HFF-Myc (cell line): ENCODE measurements around the gene PRRX1.

Source experiments
- DNase-seq: peaks from one replicate; pipeline ENCODE4 v3.0.0-alpha.2; 2011; ENCODE audit warnings: low read depth; ENCODE audit errors: extremely low read depth
- H3K4me3 ChIP-seq: replicated peaks from 2 replicates; pipeline ENCODE4 v1.5.1; 2011; ENCODE audit warnings: low read depth, mild to moderate bottlenecking, control low read depth, low read length
- TF ChIP-seq, protein P1 (sequence below): IDR thresholded peaks from 2 replicates; pipeline ENCODE4 v1.5.1; 2012; ENCODE audit warnings: mild to moderate bottlenecking, low read depth, low read length, control low read depth; ENCODE audit errors: missing control alignments

PRRX1 gene

GRCh38 chr1:170735366-170736263, 71.7 kb downstream of the PRRX1 start:
- TF ChIP-seq, protein P1, sequence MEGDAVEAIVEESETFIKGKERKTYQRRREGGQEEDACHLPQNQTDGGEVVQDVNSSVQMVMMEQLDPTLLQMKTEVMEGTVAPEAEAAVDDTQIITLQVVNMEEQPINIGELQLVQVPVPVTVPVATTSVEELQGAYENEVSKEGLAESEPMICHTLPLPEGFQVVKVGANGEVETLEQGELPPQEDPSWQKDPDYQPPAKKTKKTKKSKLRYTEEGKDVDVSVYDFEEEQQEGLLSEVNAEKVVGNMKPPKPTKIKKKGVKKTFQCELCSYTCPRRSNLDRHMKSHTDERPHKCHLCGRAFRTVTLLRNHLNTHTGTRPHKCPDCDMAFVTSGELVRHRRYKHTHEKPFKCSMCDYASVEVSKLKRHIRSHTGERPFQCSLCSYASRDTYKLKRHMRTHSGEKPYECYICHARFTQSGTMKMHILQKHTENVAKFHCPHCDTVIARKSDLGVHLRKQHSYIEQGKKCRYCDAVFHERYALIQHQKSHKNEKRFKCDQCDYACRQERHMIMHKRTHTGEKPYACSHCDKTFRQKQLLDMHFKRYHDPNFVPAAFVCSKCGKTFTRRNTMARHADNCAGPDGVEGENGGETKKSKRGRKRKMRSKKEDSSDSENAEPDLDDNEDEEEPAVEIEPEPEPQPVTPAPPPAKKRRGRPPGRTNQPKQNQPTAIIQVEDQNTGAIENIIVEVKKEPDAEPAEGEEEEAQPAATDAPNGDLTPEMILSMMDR, result no peak
- DNase-seq, result no peak
- no peak overlapping the region for H3K4me3 ChIP-seq

GRCh38 chr1:170739803-170740202, 75.9 kb downstream of the PRRX1 start:
- TF ChIP-seq, protein P1, result no peak
- DNase-seq, result no peak
- H3K4me3 ChIP-seq, result no peak overlapping the region

DNA sequence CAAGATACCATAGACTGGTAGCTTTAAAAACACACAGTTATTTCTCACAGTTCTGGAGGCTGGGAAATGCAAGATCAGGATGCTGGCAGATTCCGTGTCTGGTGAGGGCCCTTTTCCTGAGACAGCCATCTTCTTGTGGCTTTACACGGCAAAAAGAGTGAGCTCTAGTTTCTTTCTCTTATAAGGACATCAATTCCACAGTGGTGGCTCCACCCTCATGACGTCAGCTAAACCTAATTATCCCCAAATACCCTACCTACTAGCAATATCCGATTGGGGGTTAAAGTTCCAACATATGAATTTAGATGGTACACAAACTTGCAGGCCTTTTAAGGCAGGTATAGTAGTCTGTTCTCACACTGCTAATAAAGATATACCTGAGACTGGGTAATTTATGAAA, 77.7 kb downstream of the PRRX1 start:
- TF ChIP-seq, protein P1, result no peak
- H3K4me3 ChIP-seq, result no peak overlapping the region
- no peak for DNase-seq

DNA sequence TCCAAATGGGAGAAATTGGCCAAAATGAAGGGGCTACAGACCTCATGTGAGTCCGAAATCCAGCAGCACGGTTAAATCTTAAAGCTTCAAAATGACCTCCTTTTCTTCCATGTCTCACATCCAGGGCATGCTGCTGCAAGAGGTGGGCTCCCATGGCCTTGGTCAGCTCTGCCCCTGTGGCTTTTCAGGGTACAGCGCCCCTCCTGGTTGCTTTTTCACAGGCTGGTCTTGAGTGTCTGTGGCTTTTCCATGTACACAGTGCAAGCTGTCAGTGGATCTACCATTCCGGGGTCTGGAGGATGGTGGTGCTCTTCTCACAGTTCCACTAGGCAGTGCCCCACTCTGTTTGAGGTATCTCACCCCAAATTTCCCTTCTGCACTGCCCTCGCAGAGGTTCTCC, 78.7 kb downstream of the PRRX1 start:
- TF ChIP-seq, protein P1, result no peak
- no peak for DNase-seq
- H3K4me3 ChIP-seq, result no peak overlapping the region

DNA sequence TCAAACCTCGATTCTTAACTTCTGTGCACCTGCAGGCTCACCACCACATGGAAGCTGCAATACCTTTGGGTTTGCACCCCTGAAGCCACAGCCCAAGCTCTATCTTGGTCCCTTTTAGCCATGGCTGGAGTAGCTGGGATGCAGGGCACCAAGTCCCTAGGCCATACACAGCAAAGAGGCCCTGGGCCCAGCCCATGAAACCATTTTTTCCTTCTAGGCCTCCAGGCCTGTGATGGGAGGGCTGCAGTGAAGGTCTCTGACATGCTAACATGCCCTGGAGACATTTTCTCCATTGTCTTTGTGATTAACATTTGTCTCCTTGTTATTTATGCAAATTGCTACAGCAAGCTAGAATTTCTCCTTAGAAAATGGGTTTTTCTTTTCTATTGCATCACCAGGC, 79.2 kb downstream of the PRRX1 start:
- H3K4me3 ChIP-seq, result no peak overlapping the region
- TF ChIP-seq, protein P1, result no peak
- DNase-seq, result no peak

DNA sequence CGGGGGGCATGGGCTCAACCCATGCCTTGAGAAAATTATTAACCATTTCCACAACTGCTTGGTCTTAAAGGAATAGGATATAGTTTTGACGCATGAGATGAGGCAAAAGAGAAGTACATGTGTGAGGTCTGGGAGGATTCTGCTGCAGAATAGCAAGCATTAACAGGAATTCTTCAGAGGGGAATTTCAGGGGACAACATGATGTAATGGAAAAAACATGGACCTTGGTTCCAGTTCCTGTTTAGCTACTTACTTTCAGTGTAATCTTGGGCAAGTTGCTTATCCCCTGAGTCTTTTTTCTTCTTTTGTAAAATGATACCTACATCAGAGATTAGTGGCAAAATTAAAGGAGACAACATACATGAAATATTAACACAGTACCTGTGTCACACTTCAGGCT, 85.6 kb downstream of the PRRX1 start:
- no peak overlapping the region for H3K4me3 ChIP-seq
- DNase-seq, result no peak
- TF ChIP-seq, protein P1, result no peak
